MM.1S (cell line): ENCODE data around the gene TAOK1.

Source experiments
- DNase-seq: peaks from one replicate; pipeline ENCODE4 v3.0.0-alpha.2; 2015
- H2AFZ ChIP-seq: fragments of 300-600 bp; sonication (generic); 2 replicates; pipeline ENCODE4 v1.6.0; 2016; ENCODE audit warnings: antibody characterized with exemption, low read length
- H3F3A ChIP-seq: fragments of 300-600 bp; sonication (generic); 2 replicates; pipeline ENCODE4 v1.6.1; 2016; ENCODE audit warnings: mild to moderate bottlenecking, antibody characterized with exemption, low read length, moderate library complexity, mixed read lengths; ENCODE audit not compliant: insufficient read depth
- H3K27ac ChIP-seq: fragments of 300-600 bp; sonication (generic); 2 replicates; pipeline ENCODE4 v1.5.1; 2016; ENCODE audit warnings: mild to moderate bottlenecking, low read length
- H3K27me3 ChIP-seq: fragments of 300-600 bp; sonication (generic); replicated peaks from 2 replicates; pipeline ENCODE4 v1.6.0; 2016; ENCODE audit warnings: low read length; ENCODE audit not compliant: insufficient read depth
- H3K36me3 ChIP-seq: fragments of 300-600 bp; sonication (generic); replicated peaks from 2 replicates; pipeline ENCODE4 v1.6.1; 2016; ENCODE audit warnings: mild to moderate bottlenecking, low read length, mixed read lengths; ENCODE audit not compliant: insufficient read depth
- H3K4me1 ChIP-seq: fragments of 300-600 bp; sonication (generic); 2 replicates; pipeline ENCODE4 v1.6.1; 2016; ENCODE audit warnings: low read length, mixed read lengths
- H3K4me2 ChIP-seq: fragments of 300-600 bp; sonication (generic); 2 replicates; pipeline ENCODE4 v1.6.0; 2016; ENCODE audit warnings: low read depth, low read length
- H3K4me3 ChIP-seq: fragments of 300-600 bp; sonication (generic); 2 replicates; pipeline ENCODE4 v1.5.1; 2016; ENCODE audit warnings: low read length, mixed read lengths
- H3K79me2 ChIP-seq: fragments of 300-600 bp; sonication (generic); 2 replicates; pipeline ENCODE4 v1.6.1; 2016; ENCODE audit warnings: mixed run types, low read length, mixed read lengths
- H3K9ac ChIP-seq: fragments of 300-600 bp; sonication (generic); 2 replicates; pipeline ENCODE4 v1.6.1; 2016; ENCODE audit warnings: low read length, mixed read lengths
- H3K9me2 ChIP-seq: fragments of 300-600 bp; sonication (generic); replicated peaks from 2 replicates; pipeline ENCODE4 v1.6.1; 2016; ENCODE audit warnings: mild to moderate bottlenecking, low read length, mixed read lengths; ENCODE audit not compliant: insufficient read depth
- H3K9me3 ChIP-seq: fragments of 300-600 bp; sonication (generic); replicated peaks from 2 replicates; pipeline ENCODE4 v1.6.1; 2016; ENCODE audit warnings: mild to moderate bottlenecking, low read length, mixed read lengths; ENCODE audit not compliant: insufficient read depth
- H4K20me1 ChIP-seq: fragments of 300-600 bp; sonication (generic); 2 replicates; pipeline ENCODE4 v1.6.1; 2016; ENCODE audit warnings: mild to moderate bottlenecking, low read length, moderate library complexity, mixed read lengths; ENCODE audit not compliant: insufficient read depth
- EZH2 ChIP-seq: fragments of 300-600 bp; sonication (generic); optimal IDR thresholded peaks from 2 replicates; pipeline ENCODE3; 2017; ENCODE audit warnings: low read depth, mild to moderate bottlenecking, antibody characterized with exemption, low read length, mixed read lengths
- EZH2phosphoT487 ChIP-seq: fragments of 300-600 bp; sonication (generic); IDR thresholded peaks from 2 replicates; pipeline ENCODE4 v1.6.1; 2018; ENCODE audit warnings: antibody characterized with exemption, low read length
- TF ChIP-seq, protein P1 (sequence below): fragments of 300-600 bp; sonication (generic); IDR thresholded peaks from 2 replicates; pipeline ENCODE4 v1.5.1; 2016; ENCODE audit warnings: antibody characterized with exemption, low read length, mixed read lengths

TAOK1 gene

DNA sequence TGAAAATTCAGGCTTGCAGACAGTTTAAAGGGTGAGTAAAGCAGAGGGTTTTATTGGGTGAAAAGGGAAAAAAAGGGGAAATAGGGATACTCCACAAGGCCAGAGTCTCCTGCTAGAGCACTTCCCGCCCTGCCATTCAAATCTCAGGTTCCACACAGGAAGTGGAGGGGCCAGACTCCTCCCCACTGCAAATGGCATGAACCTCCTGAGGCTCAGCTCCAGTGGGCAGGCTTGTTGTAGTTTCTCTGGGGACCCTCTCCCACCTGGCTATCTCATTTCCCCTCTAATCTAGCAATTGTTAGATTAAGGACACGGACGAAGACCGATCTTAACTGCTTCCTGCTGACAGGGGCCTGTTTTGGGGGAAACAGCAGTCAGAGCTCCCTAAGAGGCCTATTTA lies 43.4 kb downstream of the TAOK1 start:
- Histone ChIP-seq H3K9me3 (no peaks in the 10 kb centered on the region), H3K27me3 (no peaks in the 10 kb centered on the region), H3K9ac (no peak overlapping the region), H3K36me3 (no peaks in the 10 kb centered on the region), H4K20me1 (no peaks in the 10 kb centered on the region), H3K27ac (no peak overlapping the region), H3K79me2 (peaks cover 5% of the 10 kb centered on the region; the same call in 1 of the 2 replicates), H3K4me2 (no peak overlapping the region), H2AFZ (no peak overlapping the region), H3F3A (no peaks in the 10 kb centered on the region), H3K9me2 (no peaks in the 10 kb centered on the region), H3K4me3 (no peak overlapping the region), H3K4me1 (no peaks in the 10 kb centered on the region)
- TF ChIP-seq, protein P1, sequence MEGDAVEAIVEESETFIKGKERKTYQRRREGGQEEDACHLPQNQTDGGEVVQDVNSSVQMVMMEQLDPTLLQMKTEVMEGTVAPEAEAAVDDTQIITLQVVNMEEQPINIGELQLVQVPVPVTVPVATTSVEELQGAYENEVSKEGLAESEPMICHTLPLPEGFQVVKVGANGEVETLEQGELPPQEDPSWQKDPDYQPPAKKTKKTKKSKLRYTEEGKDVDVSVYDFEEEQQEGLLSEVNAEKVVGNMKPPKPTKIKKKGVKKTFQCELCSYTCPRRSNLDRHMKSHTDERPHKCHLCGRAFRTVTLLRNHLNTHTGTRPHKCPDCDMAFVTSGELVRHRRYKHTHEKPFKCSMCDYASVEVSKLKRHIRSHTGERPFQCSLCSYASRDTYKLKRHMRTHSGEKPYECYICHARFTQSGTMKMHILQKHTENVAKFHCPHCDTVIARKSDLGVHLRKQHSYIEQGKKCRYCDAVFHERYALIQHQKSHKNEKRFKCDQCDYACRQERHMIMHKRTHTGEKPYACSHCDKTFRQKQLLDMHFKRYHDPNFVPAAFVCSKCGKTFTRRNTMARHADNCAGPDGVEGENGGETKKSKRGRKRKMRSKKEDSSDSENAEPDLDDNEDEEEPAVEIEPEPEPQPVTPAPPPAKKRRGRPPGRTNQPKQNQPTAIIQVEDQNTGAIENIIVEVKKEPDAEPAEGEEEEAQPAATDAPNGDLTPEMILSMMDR = no peak
- TF ChIP-seq EZH2phosphoT487 (no peak), EZH2 (no peak)
- no peak for DNase-seq

DNA sequence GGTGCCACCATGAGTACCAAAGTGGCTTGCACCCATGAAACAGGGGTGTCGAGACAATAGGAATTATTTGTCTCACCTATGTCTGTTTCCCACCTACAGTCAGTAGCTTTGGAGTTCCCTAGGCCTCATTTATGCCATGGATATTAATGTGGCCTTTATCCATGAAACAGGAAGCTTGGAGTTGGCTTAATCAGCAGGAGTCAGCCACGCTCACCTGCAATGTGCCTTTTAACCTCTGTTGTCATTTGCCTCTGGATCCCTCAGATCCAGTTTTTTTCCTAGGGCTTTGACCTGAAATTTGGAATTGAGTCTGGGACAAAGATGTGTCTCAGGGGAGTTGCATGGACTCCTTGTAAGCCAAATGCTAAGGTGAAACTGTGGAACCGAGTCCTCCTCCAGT lies 44.4 kb downstream of the TAOK1 start:
- Histone ChIP-seq H3K27ac (no peak overlapping the region), H4K20me1 (no peaks in the 10 kb centered on the region), H3K36me3 (no peaks in the 10 kb centered on the region), H3K4me2 (no peak overlapping the region), H3K9ac (no peak overlapping the region), H3K27me3 (no peaks in the 10 kb centered on the region), H2AFZ (no peak overlapping the region), H3F3A (no peaks in the 10 kb centered on the region), H3K9me3 (no peaks in the 10 kb centered on the region), H3K79me2 (0 out of 2 replicates have a peak, but pooled peaks cover under 1% of the 10 kb centered on the region), H3K4me3 (no peak overlapping the region), H3K9me2 (no peaks in the 10 kb centered on the region), H3K4me1 (no peaks in the 10 kb centered on the region)
- TF ChIP-seq EZH2phosphoT487 (no peak), EZH2 (no peak)
- TF ChIP-seq, protein P1 = no peak
- DNase-seq = no peak

DNA sequence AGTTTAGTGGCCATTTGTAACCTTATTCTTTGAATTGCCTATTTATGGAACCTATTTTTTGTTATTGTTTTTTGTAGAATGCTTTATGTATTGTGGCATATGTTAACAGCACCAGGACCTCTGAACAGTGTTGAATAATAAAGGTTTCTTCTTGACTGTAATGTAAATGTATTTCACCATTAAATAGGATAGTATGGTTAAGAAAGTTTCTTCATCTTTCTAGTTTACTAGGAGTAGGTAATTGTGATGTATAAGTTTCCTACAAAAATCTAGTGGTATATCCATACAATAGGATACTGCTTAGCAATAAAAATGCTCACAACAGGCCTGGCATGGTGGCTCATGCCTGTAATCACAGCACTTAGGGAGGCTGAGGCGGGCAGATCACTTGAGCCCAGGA lies 52.3 kb downstream of the TAOK1 start:
- H3K27ac ChIP-seq = no peak overlapping the region
- H3K9me2 ChIP-seq = no peaks in the 10 kb centered on the region
- no peak for DNase-seq
- no peak overlapping the region for H3K4me3 ChIP-seq
- no peak for TF ChIP-seq EZH2phosphoT487
- TF ChIP-seq, protein P1 = no peak
- TF ChIP-seq EZH2 = no peak
- no peaks in the 10 kb centered on the region for H3K36me3 ChIP-seq
- no peak overlapping the region for H3K9ac ChIP-seq
- no peaks in the 10 kb centered on the region for H3K9me3 ChIP-seq
- H3F3A ChIP-seq = no peaks in the 10 kb centered on the region
- no peak overlapping the region for H3K4me2 ChIP-seq
- H2AFZ ChIP-seq = no peak overlapping the region
- no peaks in the 10 kb centered on the region for H3K4me1 ChIP-seq
- H3K27me3 ChIP-seq = no peaks in the 10 kb centered on the region
- no peaks in the 10 kb centered on the region for H4K20me1 ChIP-seq
- peaks cover 3% of the 10 kb centered on the region; the same call in 1 of the 2 replicates for H3K79me2 ChIP-seq
